B cell (primary cell): ENCODE data around the gene HS6ST2. TPM values are rescaled to one million over a fixed set of nuclear protein-coding genes. Genes with fewer than 3 reads are reported as not detected.

ENCODE experiments used
- ATAC-seq: fragments of 200-7000 bp; cut with Tn5 transposase; one replicate; pipeline ENCODE4 v1.10.0; 2021; ENCODE audit warnings: low read depth, mild to moderate bottlenecking, moderate number of reproducible peaks, moderate library complexity
- CTCF ChIA-PET: fragments of 350-600 bp; sonication (Branson Sonifier 250); formaldehyde crosslinking; loops from one replicate; lab custom pipeline; 2021; ENCODE audit warnings: antibody characterized with exemption, inconsistent platforms; lab: Charles Lee
- POLR2A ChIA-PET: fragments of 350-600 bp; sonication (Branson Sonifier 250); formaldehyde crosslinking; loops from one replicate; lab custom pipeline; 2021; ENCODE audit warnings: antibody characterized with exemption; lab: Charles Lee
- DNase-seq: peaks from one replicate; pipeline ENCODE4 v3.0.0; 2013
- H2AFZ ChIP-seq: 2 replicates; pipeline ENCODE4 v1.6.1; 2012; ENCODE audit warnings: mild to moderate bottlenecking, low read depth, low read length; ENCODE audit not compliant: insufficient read depth, poor library complexity, severe bottlenecking
- H3K27ac ChIP-seq, 2 donors: 1 replicate in 1 of 2; 2 replicates in 1 of 2; pipeline ENCODE4 v1.5.1; 2012 to 2013; ENCODE audit warnings: low read length in 2 of 2, mild to moderate bottlenecking in 2 of 2, moderate library complexity in 1 of 2
- H3K27me3 ChIP-seq, 4 experiments: fragments of 200-600 bp in 1 of 4; sonication (generic) in 1 of 4; replicated peaks in 1 of 4; 1 replicate in 2 of 4; 2 replicates in 2 of 4; pipeline versions ENCODE4 v1.6.1 to v1.7.0; 2013 to 2016; ENCODE audit warnings: low read length in 3 of 4, mild to moderate bottlenecking in 2 of 4, mixed read lengths in 1 of 4, moderate library complexity in 1 of 4; ENCODE audit not compliant: insufficient read depth in 4 of 4, control insufficient read depth in 3 of 4; ENCODE audit errors: control extremely low read depth in 1 of 4
- H3K36me3 ChIP-seq, 2 experiments: replicated peaks in 1 of 2; 1 replicate in 1 of 2; 2 replicates in 1 of 2; pipeline versions ENCODE4 v1.6.1 to v1.7.1; 2013; ENCODE audit warnings: low read length in 1 of 2; ENCODE audit not compliant: insufficient read depth in 2 of 2, control insufficient read depth in 1 of 2; ENCODE audit errors: control extremely low read depth in 1 of 2, extremely low read depth in 1 of 2
- H3K4me1 ChIP-seq, 2 donors: fragments of 200-600 bp in 1 of 2; sonication (generic) in 1 of 2; 1 replicate in 1 of 2; 2 replicates in 1 of 2; pipeline versions ENCODE4 v1.5.1 to v1.6.1; 2013 to 2017; ENCODE audit warnings: low read length in 2 of 2; ENCODE audit not compliant: control insufficient read depth in 2 of 2, insufficient read depth in 2 of 2
- H3K4me2 ChIP-seq: replicated peaks from 2 replicates; pipeline ENCODE3; 2012; ENCODE audit warnings: mild to moderate bottlenecking, low read depth, low read length; ENCODE audit not compliant: poor library complexity, severe bottlenecking
- H3K4me3 ChIP-seq, 5 experiments: fragments of 200-600 bp in 1 of 5; sonication (generic) in 1 of 5; 1 replicate in 3 of 5; 2 replicates in 2 of 5; pipeline versions ENCODE4 v1.5.1 to v1.7.0; 2011 to 2016; ENCODE audit warnings: low read length in 4 of 5, mild to moderate bottlenecking in 4 of 5, low read depth in 2 of 5, control low read depth in 1 of 5, moderate library complexity in 1 of 5; ENCODE audit not compliant: insufficient read depth in 1 of 5; ENCODE audit errors: control extremely low read depth in 1 of 5, extremely low read depth in 1 of 5
- H3K79me2 ChIP-seq: fragments of 200-600 bp; sonication (generic); one replicate; pipeline ENCODE4 v1.6.0; 2016; ENCODE audit warnings: low read length; ENCODE audit not compliant: control insufficient read depth, insufficient read depth
- H3K9ac ChIP-seq: fragments of 200-600 bp; sonication (generic); 2 replicates; pipeline ENCODE4 v1.6.1; 2017; ENCODE audit warnings: mild to moderate bottlenecking, low read length, moderate library complexity
- H3K9me3 ChIP-seq, 3 donors: one replicate each; pipeline versions ENCODE4 v1.6.1 to v1.7.1; 2013; ENCODE audit warnings: low read length in 2 of 3; ENCODE audit not compliant: control insufficient read depth in 2 of 3, insufficient read depth in 1 of 3; ENCODE audit errors: control extremely low read depth in 1 of 3
- H4K20me1 ChIP-seq: 2 replicates; pipeline ENCODE4 v1.6.0; 2012; ENCODE audit warnings: mild to moderate bottlenecking, low read length; ENCODE audit not compliant: insufficient read depth, control insufficient read depth, poor library complexity, severe bottlenecking
- H3K27ac Mint-ChIP-seq: one replicate; pipeline ENCODE4 v1.8.0; 2021; ENCODE audit warnings: mixed read lengths
- H3K27me3 Mint-ChIP-seq: one replicate; pipeline ENCODE4 v1.8.0; 2021; ENCODE audit warnings: mixed read lengths
- H3K4me1 Mint-ChIP-seq: one replicate; pipeline ENCODE4 v1.8.0; 2021; ENCODE audit warnings: mixed read lengths
- H3K4me3 Mint-ChIP-seq: one replicate; pipeline ENCODE4 v1.8.0; 2021; ENCODE audit warnings: mixed read lengths
- H3K9me3 Mint-ChIP-seq: one replicate; pipeline ENCODE4 v1.8.0; 2022; ENCODE audit warnings: mixed read lengths; ENCODE audit not compliant: insufficient read depth
- EZH2 ChIP-seq: IDR thresholded peaks from 2 replicates; pipeline ENCODE4 v1.6.1; 2012; ENCODE audit warnings: borderline replicate concordance, low read depth, mild to moderate bottlenecking, moderate library complexity, low read length; ENCODE audit not compliant: insufficient read depth, poor library complexity, severe bottlenecking
- WGBS: methylation state at CpG from one replicate; pipeline ENCODE4 v1.1.5; 2013; ENCODE audit warnings: missing lambda C conversion rate; ENCODE audit not compliant: insufficient coverage; 5-methylcytosine and 5-hydroxymethylcytosine counted together
- intact Hi-C: fragments of 100-400 bp; cut with micrococcal nuclease; formaldehyde crosslinking; loops from one replicate; pipeline ENCODE4 v1.10.0; 2022
- polyA plus RNA-seq: library from polyadenylated mRNA; depleted of rRNA; stranded (reverse); fragments of >200 nt; gene quantifications from 2 replicates; pipeline ENCODE4 v1.2.3, GENCODE V29; 2012
- total RNA-seq, 2 donors: library from RNA; stranded (reverse); fragments of 120-200 nt in 1 of 2; gene quantifications; 1 replicate in 1 of 2; 2 replicates in 1 of 2; pipeline versions ENCODE4 v1.2.3 to v1.2.4, GENCODE V29; 2013 to 2022
- TF ChIP-seq, protein P1 (sequence below): fragments of 200-600 bp; IDR thresholded peaks from one replicate; pipeline ENCODE4 v1.8.0; 2022; ENCODE audit warnings: antibody characterized with exemption, mild to moderate bottlenecking

The HS6ST2 gene
- total and polyA plus RNA-seq, 2 donors (not counting 1 experiment from before 2014, with no cell fraction given), result not detected

DNA sequence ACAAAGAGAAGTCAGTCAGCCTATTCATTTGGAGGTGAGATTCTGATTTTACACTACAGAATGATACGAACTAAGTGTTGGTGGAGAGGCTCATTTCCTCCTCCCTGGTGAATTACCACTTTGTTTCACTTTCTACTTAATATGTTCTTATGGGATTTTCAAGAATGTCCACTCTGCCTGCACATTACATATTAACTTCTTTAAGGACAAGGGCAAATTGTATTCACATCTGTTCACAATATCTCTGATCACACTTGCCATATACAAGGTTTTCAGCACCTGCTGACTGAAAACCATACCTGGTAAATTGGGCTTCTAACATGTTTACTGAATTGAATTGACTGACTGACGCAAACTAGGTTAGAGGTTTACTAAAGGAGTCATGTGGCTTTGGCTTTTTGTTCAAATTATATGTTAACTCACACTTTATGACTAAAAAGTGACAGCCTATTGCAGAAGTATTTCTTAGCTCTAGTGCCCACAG is 281.2 kb downstream of the HS6ST2 start:
- DNase-seq, result no peak
- peaks cover 3% of the 10 kb centered on the region for H3K9me3 Mint-ChIP-seq
- POLR2A ChIA-PET, result no interaction called here
- Histone ChIP-seq H3K9ac (no peak overlapping the region), H3K9me3 (no peaks in the 10 kb centered on the region), H2AFZ (no peak overlapping the region), H3K36me3 (no peaks in the 10 kb centered on the region), H3K4me1 (no peaks in the 10 kb centered on the region), H3K4me2 (no peak overlapping the region), H3K79me2 (no peaks in the 10 kb centered on the region), H3K4me3 (no peak overlapping the region), H4K20me1 (no peaks in the 10 kb centered on the region), H3K27ac (no peak overlapping the region), H3K27me3 (no peaks in the 10 kb centered on the region)
- CTCF ChIA-PET, result no interaction called here
- H3K4me1 Mint-ChIP-seq, result no peaks in the 10 kb centered on the region
- ATAC-seq, result no peak
- no peak overlapping the region for H3K4me3 Mint-ChIP-seq
- intact Hi-C loops, result no loop called here
- TF ChIP-seq EZH2, result no peak
- TF ChIP-seq, protein P1, sequence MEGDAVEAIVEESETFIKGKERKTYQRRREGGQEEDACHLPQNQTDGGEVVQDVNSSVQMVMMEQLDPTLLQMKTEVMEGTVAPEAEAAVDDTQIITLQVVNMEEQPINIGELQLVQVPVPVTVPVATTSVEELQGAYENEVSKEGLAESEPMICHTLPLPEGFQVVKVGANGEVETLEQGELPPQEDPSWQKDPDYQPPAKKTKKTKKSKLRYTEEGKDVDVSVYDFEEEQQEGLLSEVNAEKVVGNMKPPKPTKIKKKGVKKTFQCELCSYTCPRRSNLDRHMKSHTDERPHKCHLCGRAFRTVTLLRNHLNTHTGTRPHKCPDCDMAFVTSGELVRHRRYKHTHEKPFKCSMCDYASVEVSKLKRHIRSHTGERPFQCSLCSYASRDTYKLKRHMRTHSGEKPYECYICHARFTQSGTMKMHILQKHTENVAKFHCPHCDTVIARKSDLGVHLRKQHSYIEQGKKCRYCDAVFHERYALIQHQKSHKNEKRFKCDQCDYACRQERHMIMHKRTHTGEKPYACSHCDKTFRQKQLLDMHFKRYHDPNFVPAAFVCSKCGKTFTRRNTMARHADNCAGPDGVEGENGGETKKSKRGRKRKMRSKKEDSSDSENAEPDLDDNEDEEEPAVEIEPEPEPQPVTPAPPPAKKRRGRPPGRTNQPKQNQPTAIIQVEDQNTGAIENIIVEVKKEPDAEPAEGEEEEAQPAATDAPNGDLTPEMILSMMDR, result no peak
- no peak overlapping the region for H3K27ac Mint-ChIP-seq
- peaks cover 7% of the 10 kb centered on the region for H3K27me3 Mint-ChIP-seq
- WGBS, result no CpG with 5 or more reads among the region's 2 CpGs

DNA sequence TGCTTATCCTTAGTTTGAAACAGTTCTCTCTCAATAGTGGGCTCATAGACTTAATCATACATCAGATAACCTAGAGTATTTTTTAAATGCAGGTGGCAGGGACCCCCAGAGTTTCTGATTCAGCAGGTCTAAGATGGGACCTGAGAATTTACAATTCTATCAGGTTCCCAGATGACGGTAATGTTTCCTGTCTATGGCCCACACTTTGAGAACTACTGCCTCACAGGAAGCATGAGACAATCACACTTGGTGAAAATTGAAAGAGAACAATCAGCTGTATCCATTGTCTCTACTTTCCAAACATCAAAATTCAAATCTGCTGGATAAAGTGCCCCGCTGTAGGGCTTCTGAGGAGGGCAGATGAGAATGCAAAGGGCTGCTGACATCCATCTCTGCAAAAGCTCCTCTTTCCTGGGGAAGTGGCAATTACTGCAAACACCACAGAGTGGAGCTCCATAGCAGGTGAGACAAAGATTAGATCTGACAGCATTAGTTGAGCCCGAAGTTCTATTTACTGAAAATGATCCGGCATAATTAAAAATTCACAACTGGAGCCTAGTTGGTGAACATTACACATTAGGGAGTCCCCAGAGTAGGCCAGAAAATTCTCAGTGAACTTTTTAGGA is 281.8 kb downstream of the HS6ST2 start:
- no peak overlapping the region for H3K4me3 ChIP-seq
- Mint-ChIP-seq H3K4me3 (no peak overlapping the region), H3K27me3 (peaks cover 7% of the 10 kb centered on the region), H3K9me3 (peaks cover 3% of the 10 kb centered on the region), H3K4me1 (no peaks in the 10 kb centered on the region), H3K27ac (no peak overlapping the region)
- H3K9me3 ChIP-seq, result no peaks in the 10 kb centered on the region
- H4K20me1 ChIP-seq, result no peaks in the 10 kb centered on the region
- H3K9ac ChIP-seq, result no peak overlapping the region
- H3K27me3 ChIP-seq, result no peaks in the 10 kb centered on the region
- ATAC-seq, result no peak
- H3K36me3 ChIP-seq, result no peaks in the 10 kb centered on the region
- no peak for DNase-seq
- TF ChIP-seq EZH2, result no peak
- TF ChIP-seq, protein P1, result no peak
- intact Hi-C loops, result no loop called here
- H3K4me1 ChIP-seq, result no peaks in the 10 kb centered on the region
- CTCF ChIA-PET, result no interaction called here
- WGBS, result 53% methylated on average over 2 of the region's 4 CpGs
- no peaks in the 10 kb centered on the region for H3K79me2 ChIP-seq
- H3K27ac ChIP-seq, result no peak overlapping the region
- POLR2A ChIA-PET, result no interaction called here
- no peak overlapping the region for H2AFZ ChIP-seq
- no peak overlapping the region for H3K4me2 ChIP-seq
